NB4 (cell line): ENCODE measurements around the gene LASP1NB.

Source experiments
- DNase-seq: peaks from one replicate; pipeline ENCODE4 v3.0.0; 2010; ENCODE audit warnings: low read depth
- H3K4me3 ChIP-seq: one replicate; pipeline ENCODE4 v1.5.1; 2011; ENCODE audit warnings: mild to moderate bottlenecking, low read depth, low read length, moderate library complexity
- MAX ChIP-seq: IDR thresholded peaks from 2 replicates; pipeline ENCODE4 v1.6.1; 2011; ENCODE audit warnings: low read depth, low read length
- MYC ChIP-seq: IDR thresholded peaks from 2 replicates; pipeline ENCODE4 v1.6.1; 2011; ENCODE audit warnings: low read depth, low read length
- POLR2A ChIP-seq: IDR thresholded peaks from 2 replicates; pipeline ENCODE4 v1.6.1; 2011; ENCODE audit warnings: mild to moderate bottlenecking; ENCODE audit not compliant: insufficient read length; ENCODE audit errors: extremely low read depth
- TF ChIP-seq, protein P1 (sequence below): IDR thresholded peaks from one replicate; pipeline ENCODE4 v1.5.1; 2012; ENCODE audit warnings: low read depth, low read length

LASP1NB gene

DNA sequence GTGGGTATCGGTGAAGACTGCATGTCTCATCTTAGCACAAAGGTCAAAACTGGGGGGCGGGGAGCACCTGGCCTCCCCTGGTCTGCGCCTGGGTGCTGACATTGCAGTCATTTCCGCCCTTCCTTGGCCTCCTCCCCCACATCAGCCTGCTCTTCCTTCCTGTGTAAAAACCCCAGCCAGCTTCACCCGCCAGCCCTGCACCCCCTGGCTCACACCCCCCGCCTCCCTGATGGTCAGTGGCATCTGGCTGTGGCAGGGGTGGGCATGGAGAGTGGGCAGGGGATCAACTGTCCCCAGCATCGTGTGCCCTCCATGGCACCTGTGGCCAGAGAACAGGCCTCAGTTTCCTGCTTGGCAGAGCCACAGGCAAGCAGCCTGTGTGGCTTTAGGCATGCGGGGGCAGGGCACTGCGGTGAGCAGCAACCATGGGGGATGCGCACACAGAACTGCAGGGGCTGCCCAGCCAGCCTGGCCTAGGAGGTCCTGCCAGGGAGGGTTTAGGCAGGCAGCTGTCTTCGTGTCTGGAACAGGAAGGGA, 26.5 kb upstream of the LASP1NB start:
- peak; percentile 99 for DNase-seq
- H3K4me3 ChIP-seq: peak overlapping the region; percentile 26
- TF ChIP-seq, protein P1, sequence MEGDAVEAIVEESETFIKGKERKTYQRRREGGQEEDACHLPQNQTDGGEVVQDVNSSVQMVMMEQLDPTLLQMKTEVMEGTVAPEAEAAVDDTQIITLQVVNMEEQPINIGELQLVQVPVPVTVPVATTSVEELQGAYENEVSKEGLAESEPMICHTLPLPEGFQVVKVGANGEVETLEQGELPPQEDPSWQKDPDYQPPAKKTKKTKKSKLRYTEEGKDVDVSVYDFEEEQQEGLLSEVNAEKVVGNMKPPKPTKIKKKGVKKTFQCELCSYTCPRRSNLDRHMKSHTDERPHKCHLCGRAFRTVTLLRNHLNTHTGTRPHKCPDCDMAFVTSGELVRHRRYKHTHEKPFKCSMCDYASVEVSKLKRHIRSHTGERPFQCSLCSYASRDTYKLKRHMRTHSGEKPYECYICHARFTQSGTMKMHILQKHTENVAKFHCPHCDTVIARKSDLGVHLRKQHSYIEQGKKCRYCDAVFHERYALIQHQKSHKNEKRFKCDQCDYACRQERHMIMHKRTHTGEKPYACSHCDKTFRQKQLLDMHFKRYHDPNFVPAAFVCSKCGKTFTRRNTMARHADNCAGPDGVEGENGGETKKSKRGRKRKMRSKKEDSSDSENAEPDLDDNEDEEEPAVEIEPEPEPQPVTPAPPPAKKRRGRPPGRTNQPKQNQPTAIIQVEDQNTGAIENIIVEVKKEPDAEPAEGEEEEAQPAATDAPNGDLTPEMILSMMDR: no peak
- TF ChIP-seq MYC (peak; percentile 42), MAX (peak; percentile 33; the same call in 1 of the 2 replicates)

GRCh38 chr17:38899421-38899820, 26.0 kb upstream of the LASP1NB start:
- no peak for DNase-seq
- no peak for TF ChIP-seq MYC
- TF ChIP-seq POLR2A: no peak
- TF ChIP-seq, protein P1: no peak
- no peak for TF ChIP-seq MAX
- H3K4me3 ChIP-seq: no peak overlapping the region

GRCh38 chr17:38900978-38901656, 24.3 kb upstream of the LASP1NB start:
- DNase-seq: peak; percentile 99
- peak; percentile 55; the same call in 1 of the 2 replicates for TF ChIP-seq MAX
- TF ChIP-seq, protein P1: no peak
- TF ChIP-seq POLR2A: no peak
- no peak; the same call in 1 of the 2 replicates for TF ChIP-seq MYC

DNA sequence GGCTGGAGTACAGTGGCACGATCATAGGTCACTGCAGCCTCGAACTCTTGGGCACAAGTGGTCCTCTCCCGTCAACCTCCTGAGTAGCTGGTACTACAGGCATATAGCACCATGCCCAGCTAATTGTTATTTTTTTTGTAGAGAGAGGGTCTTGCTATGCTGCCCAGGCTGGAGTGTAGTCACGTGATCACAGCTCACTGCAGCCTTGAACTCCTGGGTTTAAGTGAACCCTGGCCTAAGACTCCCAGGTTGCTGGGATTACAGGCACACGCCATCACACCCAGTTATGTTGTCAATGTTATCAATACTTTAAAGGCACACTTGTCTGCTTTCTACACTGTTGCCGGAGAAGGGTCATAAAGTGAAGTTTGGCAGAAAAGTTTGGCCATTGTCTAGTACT, 22.0 kb upstream of the LASP1NB start:
- H3K4me3 ChIP-seq: no peak overlapping the region
- DNase-seq: no peak
- TF ChIP-seq MYC (no peak), MAX (no peak), POLR2A (no peak)
- TF ChIP-seq, protein P1: no peak

More at GRCh38 chr17:38900978-38901656, 24.3 kb upstream of the LASP1NB start:
- H3K4me3 ChIP-seq: peak overlapping the region; percentile 23

GRCh38 chr17:38904892-38905291, 20.5 kb upstream of the LASP1NB start:
- DNase-seq: no peak
- TF ChIP-seq POLR2A (no peak), MYC (no peak), MAX (no peak)
- TF ChIP-seq, protein P1: no peak
- no peak overlapping the region for H3K4me3 ChIP-seq
